ENCODE data around the gene CACNA1F. TPM values are rescaled to one million over a fixed set of nuclear protein-coding genes. Genes with fewer than 3 reads are reported as not detected.
A peak's percentile ranks its signal among the peaks of the same experiment; 100 is the strongest.

Gene CACNA1F
- total RNA-seq, 1 experiment from 2014 or later: not detected

DNA sequence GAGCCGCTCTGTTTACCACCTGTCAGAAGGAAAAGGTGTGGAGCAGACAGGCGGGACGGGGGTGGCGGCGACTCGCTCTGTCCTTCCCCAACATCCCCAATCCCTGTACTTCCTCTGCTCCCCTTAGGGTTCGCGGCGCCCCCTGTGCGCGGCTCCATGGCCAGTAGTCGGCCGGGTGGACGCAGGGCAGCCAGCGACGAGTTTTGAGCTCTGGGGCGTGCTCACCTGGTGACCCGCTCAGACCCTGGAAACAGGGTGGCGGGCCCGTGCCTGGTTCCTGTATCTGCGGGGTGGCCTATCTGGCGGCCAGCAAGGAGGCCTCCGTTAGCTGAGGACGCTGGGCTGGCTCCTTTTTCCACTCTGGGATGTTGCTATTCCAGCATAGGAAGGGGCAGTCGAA lies 75.9 kb downstream of the CACNA1F start:
- ATAC-seq (no peak), DNase-seq (ENCODE audit: low read depth, low spot score) (no peak)
- intact Hi-C loops (cut with micrococcal nuclease; ENCODE audit: unreplicated experiment) (no loop called here), in situ Hi-C loops (cut with HindIII; ENCODE audit: low pct_unique_long_range_greater_than_20kb, low sequenced_read_pairs) (no loop called here)
- no peak overlapping the region for H3K4me3 ChIP-seq (ENCODE audit: low read depth in 2 of 2, low read length in 2 of 2)
- no peak for TF ChIP-seq CTCF (IDR thresholded peaks at IDR 0.05)
- TF ChIP-seq SIN3A (IDR thresholded peaks at IDR 0.05; ENCODE audit: borderline replicate concordance, insufficient read depth, low read depth, low read length): no peak
- TF ChIP-seq REST (IDR thresholded peaks at IDR 0.05; ENCODE audit: insufficient read depth in 1 of 2, low read depth in 2 of 2, low read length in 1 of 2): no peak
- no peak for TF ChIP-seq TCF7L2 (IDR thresholded peaks at IDR 0.05; ENCODE audit: low read depth, low read length)
- TF ChIP-seq POLR2AphosphoS5 (IDR thresholded peaks at IDR 0.05; ENCODE audit: low read depth, low read length): no peak
- BruUV-seq (replicated peaks): no TSS peak
- ChIA-PET CTCF (no interaction called here), POLR2A (no interaction called here)
- no peaks in the 10 kb centered on the region for H3K9me3 ChIP-seq (ENCODE audit: control insufficient read depth, insufficient read depth, low read depth, low read length)
- peaks cover 4% of the 10 kb centered on the region; the same call in 1 of the 2 replicates for H3K4me1 ChIP-seq (ENCODE audit: control insufficient read depth, insufficient read depth, low read length)
- H3K27ac ChIP-seq (ENCODE audit: low read length): no peak overlapping the region
- no peaks in the 10 kb centered on the region for H3K36me3 ChIP-seq (ENCODE audit: control insufficient read depth, insufficient read depth, low read length)
- H3K27me3 ChIP-seq (ENCODE audit: control insufficient read depth, insufficient read depth, low read length): no peaks in the 10 kb centered on the region

DNA sequence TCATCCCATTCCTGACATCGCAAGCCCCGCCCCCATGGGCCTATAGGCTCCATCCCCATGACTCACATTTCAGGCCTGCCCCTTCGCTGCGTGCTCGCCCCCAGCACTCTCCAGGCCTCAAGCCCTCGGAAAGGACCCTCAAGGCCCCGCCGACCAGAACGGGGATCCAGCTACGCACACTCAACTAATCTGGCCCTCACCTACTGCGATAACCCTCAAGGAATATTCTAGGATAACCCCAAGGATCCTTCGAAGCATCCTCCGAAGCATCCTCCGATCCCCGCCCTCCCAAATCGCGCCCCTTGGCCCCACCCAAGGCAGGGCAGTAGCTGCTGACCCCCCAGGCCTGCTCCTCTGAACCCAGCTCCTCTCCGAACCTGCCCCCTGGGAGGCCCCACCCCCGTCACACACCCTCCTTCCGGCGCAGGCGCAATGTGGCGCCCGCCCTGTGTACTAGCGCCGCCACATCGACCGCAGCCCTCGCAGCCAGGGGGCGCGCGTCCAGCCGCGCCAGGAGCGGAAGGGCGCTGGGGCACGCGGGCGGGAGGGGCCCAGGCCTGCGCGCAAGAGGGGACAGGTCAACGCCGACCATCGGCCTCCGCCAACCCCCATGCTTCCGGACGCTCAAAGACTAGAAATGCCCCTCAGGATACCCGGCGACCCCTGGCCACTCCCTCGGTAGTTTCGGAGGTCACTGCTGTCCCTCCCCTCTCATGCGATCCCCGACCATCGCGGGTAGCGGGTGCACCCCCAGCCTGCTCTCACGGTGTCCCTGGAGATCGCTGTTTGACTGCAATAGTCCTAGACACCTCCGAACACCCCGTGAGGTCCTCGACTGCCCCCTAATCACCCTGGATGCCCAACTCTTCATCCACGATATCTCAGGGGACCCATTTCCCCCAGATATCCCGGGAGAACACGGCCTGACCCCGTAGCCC lies 77.0 kb downstream of the CACNA1F start:
- no peaks in the 10 kb centered on the region for H3K36me3 ChIP-seq (ENCODE audit: control insufficient read depth, insufficient read depth, low read length)
- no peak for DNase-seq (ENCODE audit: low read depth, low spot score)
- no peaks in the 10 kb centered on the region for H3K27me3 ChIP-seq (ENCODE audit: control insufficient read depth, insufficient read depth, low read length)
- peaks cover 4% of the 10 kb centered on the region; the same call in 1 of the 2 replicates for H3K4me1 ChIP-seq (ENCODE audit: control insufficient read depth, insufficient read depth, low read length)
- no TSS peak for BruUV-seq (replicated peaks)
- H3K4me3 ChIP-seq (ENCODE audit: low read depth in 2 of 2, low read length in 2 of 2): peak overlapping the region; percentile 45 to 57
- ChIA-PET CTCF (interaction anchor here (0.6 to 1.2 kb wide), 7 partner anchors 8 to 419 kb away, joined by 3 to 8 read pairs (median 3); no protein-coding TSS in a partner anchor), POLR2A (no interaction called here)
- TF ChIP-seq SIN3A (IDR thresholded peaks at IDR 0.05; ENCODE audit: borderline replicate concordance, insufficient read depth, low read depth, low read length) (no peak), CTCF (IDR thresholded peaks at IDR 0.05) (peak; percentile 92), TCF7L2 (IDR thresholded peaks at IDR 0.05; ENCODE audit: low read depth, low read length) (no peak)
- intact Hi-C loops (cut with micrococcal nuclease; ENCODE audit: unreplicated experiment) (no loop called here), in situ Hi-C loops (cut with HindIII; ENCODE audit: low pct_unique_long_range_greater_than_20kb, low sequenced_read_pairs) (no loop called here)
- no peaks in the 10 kb centered on the region for H3K9me3 ChIP-seq (ENCODE audit: control insufficient read depth, insufficient read depth, low read depth, low read length)
- H3K27ac ChIP-seq (ENCODE audit: low read length): peak overlapping the region; percentile 82
- ATAC-seq: peak; percentile 95
